NK-92 (cell line): ENCODE results near the gene SLC6A7.

Source experiments
- DNase-seq: peaks from one replicate; lab custom pipeline; 2025; ENCODE audit not compliant: unreplicated experiment; lab: John Stamatoyannopoulos, UW

SLC6A7 gene

DNA sequence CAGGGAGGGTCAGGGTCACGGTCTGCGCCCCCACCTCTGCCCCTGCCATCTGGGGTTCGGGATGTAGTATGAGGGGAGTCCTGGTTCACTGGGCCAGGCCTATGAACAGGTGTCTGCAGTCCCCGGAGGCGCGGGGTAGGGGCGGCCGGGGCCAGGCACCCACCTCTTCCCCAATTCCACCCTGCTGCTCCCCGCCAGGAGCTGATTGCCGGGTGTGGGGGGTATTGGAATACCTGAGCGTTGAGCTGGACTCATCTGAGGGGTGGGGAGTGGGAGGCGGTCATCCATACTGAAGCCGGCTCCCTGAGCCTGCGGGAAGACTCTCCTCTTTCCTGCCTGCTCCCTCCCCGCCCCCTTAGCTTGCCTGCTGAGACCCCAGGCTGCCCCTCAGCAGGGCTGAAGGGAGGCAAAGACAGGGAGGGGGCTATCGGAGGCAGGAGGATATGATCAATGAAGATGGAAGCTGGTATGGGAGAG is 679 bp downstream of the SLC6A7 start:
- DNase-seq: no peak

DNA sequence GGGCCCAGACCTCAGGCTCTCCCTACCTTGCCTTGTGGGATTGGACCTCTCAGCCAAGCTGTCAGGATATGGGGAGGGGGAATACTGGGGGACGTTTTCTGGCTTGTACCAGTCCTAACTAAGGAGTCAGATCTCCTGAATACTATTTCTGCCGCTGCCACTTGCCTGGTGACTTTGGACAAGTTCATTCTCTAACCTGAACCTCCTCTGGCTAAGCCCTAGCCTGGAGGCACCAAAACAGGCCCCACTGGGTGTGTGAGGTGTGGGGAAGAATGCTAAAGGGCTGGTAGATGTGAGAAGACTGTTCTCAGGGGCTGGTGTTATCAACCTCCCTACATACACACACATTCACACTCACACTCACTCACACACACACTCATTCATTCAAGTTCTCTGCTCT is 1.1 kb downstream of the SLC6A7 start:
- no peak for DNase-seq

GRCh38 chr5:150192462-150192861 is 2.6 kb downstream of the SLC6A7 start:
- no peak for DNase-seq

DNA sequence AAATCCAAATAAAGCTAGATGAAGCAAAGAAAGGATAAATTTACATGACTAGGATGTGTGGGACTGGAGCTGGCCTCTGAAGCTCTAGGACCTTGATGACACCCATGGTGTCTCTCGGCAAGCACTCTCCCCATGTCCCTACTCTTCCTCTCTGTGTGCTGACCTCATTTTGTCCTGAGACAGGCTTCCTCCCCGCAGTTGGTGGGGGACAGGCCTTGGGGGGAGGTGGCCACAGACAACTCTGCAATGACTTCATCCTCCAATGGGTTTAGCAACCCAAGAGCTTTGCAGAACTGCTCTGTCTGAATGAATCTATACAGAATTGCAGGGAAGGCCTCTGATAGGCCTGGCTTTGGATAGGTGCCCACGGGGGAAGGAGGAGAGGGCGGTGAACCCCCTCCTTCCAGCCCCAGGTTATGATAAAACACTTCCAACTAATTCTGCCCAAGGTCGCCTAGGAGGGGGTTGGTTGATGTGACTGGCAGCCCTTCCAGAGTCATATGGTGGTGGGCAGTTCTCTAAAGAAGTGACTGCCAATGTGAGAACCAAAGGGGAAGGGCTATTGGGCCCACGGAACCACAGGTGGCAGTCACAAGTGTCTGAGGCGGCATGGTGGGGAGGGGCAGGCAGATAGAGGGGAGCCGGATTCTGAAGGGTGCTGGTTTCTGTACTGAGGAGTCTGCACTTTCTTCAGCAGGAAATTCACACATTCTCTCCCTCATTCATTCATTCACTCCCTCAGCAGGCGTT is 6.0 kb downstream of the SLC6A7 start:
- no peak for DNase-seq

DNA sequence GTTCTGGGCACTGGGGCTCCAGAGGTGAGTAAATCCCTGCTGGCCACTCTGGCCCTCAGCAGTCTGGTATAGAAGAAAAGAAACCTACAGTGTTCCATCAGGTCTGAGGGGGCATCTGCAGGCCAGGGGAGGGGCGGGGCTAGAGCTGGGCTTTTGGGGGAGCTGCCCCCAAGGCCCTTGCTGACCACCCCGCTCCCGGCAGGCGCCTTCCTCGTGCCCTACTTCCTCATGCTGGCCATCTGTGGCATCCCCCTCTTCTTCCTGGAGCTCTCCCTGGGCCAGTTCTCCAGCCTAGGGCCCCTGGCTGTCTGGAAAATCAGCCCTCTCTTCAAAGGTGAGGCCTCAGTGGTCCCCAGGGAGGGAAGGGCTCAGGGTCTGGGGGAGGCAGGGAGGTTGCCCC is 6.7 kb downstream of the SLC6A7 start:
- DNase-seq: no peak

DNA sequence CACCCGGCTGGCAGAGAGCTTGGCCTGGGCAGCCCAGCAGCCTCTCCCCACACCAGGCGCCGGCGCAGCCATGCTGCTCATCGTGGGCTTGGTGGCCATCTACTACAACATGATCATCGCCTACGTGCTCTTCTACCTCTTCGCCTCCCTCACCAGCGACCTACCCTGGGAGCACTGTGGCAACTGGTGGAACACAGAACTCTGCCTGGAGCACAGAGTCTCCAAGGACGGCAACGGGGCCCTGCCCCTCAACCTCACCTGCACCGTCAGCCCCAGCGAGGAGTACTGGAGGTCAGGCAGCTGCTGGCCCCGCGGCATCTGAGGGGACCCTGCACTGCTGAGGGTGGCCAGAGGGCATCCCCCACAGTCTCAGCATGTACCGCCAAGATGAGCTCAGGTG is 7.1 kb downstream of the SLC6A7 start:
- no peak for DNase-seq

- DNase-seq: no peak
Observed at GRCh38 chr5:150197476-150197875, 7.6 kb downstream of the SLC6A7 start.

- DNase-seq: no peak
Observed at GRCh38 chr5:150202501-150202900, 12.6 kb downstream of the SLC6A7 start.

GRCh38 chr5:150203832-150204589 is 14.1 kb downstream of the SLC6A7 start:
- DNase-seq: no peak

DNA sequence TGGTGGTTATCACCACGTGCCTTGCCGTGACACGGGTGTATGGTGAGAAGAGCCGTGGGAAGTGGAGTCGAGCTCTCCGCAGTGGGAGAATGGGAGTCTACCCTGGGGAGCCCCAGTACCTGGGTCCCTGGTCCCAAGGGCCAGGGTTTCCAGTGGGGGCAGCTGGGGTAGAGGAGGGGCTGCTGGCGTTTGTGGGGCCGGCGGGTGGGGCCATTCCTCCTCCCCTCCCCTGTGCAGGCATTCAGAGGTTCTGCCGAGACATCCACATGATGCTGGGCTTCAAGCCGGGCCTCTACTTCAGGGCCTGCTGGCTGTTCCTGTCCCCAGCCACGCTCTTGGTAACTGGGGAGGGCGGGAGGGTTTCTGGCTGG is 14.7 kb downstream of the SLC6A7 start:
- no peak for DNase-seq

DNA sequence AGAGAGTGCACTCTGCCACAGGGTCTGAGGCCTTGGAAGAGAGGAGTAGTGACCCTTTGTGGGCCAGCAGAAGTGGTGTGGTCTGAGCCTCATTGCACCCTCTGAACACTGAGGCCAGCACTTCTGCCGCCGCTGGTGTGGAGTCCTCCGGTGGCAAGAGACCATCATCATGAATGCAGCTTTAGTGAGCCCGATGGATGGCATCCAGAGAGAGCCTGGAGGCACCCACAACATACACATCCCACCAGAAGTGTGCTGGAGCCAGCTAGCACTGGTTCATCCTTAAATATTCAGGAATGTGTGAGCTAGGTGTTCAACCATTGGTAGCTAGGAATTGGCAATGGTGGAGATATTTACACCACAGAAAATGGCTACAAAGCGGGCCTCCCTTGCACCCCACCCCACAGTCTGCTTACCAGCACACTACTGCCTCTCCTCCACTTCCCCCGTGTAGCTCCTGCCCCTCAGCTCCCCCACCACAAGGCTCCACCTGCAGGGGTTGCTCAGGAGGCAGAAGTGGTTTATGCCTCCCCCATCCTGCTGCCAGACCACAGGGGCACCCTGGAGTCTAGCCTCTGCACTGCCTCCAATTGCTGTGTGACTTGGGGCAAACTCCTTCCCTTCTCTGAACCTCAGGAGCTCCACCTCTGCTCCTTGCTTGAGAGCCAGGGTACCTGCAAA is 16.4 kb downstream of the SLC6A7 start:
- DNase-seq: no peak

DNA sequence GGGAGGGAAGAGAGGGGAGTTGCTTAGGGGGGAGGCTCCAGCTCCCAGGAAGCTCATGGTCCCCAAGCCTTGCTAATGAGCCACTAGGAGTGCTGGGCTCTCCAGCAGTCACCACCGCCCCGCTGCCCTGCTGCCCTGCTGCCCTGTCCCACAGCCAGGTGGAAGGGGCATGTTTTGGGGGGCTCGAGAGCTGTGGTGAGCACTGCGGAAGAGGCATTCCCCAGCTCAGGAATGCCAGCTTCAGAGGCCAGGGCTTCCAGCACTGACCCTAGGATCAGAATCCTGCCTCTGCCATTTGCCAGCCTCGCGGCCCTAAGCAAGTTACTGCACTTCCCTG is 16.9 kb downstream of the SLC6A7 start:
- no peak for DNase-seq

- DNase-seq: no peak
Observed at GRCh38 chr5:150208187-150209098, 18.6 kb downstream of the SLC6A7 start.

DNA sequence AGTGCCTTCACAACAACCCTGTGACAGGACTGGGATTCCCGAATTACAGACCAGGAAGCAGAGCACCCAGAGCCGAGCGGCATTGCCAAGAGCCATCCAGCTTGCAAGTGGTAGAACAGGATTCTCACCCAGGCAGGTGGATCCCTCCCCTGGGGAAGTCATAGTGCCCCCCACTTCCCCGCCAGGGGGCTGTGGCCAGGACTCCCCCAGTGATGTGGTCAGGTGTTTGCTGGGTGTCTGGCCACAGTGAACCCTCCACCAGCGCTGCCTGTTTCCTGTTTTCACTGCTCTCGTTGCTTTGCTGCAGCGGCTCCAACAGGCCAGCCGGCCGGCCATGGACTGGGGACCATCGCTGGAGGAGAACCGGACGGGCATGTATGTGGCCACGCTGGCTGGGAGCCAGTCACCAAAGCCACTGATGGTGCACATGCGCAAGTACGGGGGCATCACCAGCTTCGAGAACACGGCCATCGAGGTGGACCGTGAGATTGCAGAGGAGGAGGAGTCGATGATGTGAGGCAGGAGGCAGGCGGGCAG is 19.3 kb downstream of the SLC6A7 start:
- DNase-seq: no peak

- no peak for DNase-seq
Observed at GRCh38 chr5:150210644-150211043, 20.8 kb downstream of the SLC6A7 start.

DNA sequence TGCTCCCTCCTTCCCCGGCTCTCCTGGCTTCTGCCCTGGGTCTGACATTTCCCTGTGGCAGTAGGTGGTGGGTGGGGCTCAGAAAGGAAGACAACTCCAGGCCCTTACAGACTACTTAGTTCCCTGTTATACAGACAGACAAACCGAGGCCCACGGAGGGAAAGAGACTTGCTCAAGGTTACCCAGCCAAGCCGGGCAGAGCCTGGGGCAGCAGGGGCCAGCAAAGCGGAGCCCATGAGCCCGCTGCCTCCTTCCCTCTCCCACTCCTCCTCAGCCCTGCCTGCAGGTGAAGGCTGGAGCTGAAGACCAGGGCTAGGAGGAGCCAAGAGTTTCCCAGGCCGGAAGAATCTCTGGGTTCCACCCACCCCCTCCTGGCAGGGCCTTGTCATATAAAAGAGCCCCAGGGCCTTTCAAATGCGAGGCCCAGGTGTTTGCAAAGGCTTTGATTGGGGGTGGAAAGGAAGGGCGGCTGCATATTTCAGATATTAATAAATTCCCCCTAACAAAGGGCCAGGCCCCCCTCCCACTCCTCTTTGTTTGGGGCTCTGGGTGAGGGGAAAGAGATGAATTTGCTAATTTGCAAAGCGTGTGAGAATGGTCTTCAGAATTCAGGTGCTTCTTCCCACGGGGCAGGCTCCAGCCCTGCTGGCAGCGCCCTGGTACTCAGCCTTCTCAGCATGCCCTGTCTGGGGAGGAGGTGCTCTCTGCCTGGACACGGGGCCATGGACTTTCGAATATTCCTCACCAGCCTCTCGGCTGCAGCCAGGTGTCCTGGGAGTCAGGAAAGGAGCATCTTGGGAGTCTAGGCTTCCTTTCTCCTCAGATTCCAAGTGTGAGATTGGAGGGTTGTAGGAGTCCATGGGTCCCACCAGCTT is 21.5 kb downstream of the SLC6A7 start:
- DNase-seq: no peak

DNA sequence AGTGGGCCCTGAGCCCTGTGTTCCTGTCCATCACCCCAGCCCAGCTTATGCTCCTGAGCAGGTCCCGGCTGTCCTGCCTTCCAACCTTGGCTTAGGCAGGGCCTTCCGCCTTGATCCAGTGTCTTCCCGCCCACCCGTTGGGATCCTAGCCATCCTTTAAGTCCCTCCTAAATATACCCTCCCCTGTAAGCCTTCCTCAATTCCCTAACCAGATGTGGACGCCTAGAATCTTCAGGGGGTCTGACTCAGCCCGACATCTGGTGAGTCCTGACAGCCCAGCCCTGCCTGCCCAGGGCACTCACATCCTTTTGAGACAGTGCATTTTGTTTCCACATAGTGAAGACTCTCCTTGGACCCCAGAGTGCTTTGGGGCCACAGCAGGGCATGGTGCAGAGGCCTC is 23.7 kb downstream of the SLC6A7 start:
- no peak for DNase-seq

GRCh38 chr5:150214289-150214688 is 24.4 kb downstream of the SLC6A7 start:
- no peak for DNase-seq

- DNase-seq: no peak
Observed at GRCh38 chr5:150215979-150216944, 26.4 kb downstream of the SLC6A7 start.
